Measurements from ENCODE around the gene PFDN6.
"Not testable (repeated sequence)": the region's sequence is repeated elsewhere in the genome, so short reads cannot be mapped to it uniquely, and the experiment has no call there.

The PFDN6 gene

GRCh38 chr6:33264015-33264414, 25.4 kb upstream of the PFDN6 start:
- Mint-ChIP-seq H3K9me3 (no peaks in the 10 kb centered on the region), H3K4me1 (no peaks in the 10 kb centered on the region), H3K4me3 (no peak overlapping the region), H3K27ac (no peak overlapping the region), H3K36me3 (peaks cover 47% of the 10 kb centered on the region), H3K27me3 (no peaks in the 10 kb centered on the region)
- DNase-seq (ENCODE audit: low spot score in 2 of 2): no peak
- ATAC-seq (ENCODE audit: low read depth): no peak

- no peaks in the 10 kb centered on the region for H3K9me3 Mint-ChIP-seq
- H3K4me1 Mint-ChIP-seq: peaks cover 31% of the 10 kb centered on the region
- H3K27ac Mint-ChIP-seq: peak overlapping the region; percentile 97
- H3K36me3 Mint-ChIP-seq: peaks cover 30% of the 10 kb centered on the region
- peak overlapping the region; percentile 98 for H3K4me3 Mint-ChIP-seq
- H3K27me3 Mint-ChIP-seq: no peaks in the 10 kb centered on the region
- DNase-seq (ENCODE audit: low spot score in 2 of 2) (no peak), ATAC-seq (ENCODE audit: low read depth) (peak; percentile 25)
Measured at GRCh38 chr6:33271117-33271467, 18.3 kb upstream of the PFDN6 start.

DNA sequence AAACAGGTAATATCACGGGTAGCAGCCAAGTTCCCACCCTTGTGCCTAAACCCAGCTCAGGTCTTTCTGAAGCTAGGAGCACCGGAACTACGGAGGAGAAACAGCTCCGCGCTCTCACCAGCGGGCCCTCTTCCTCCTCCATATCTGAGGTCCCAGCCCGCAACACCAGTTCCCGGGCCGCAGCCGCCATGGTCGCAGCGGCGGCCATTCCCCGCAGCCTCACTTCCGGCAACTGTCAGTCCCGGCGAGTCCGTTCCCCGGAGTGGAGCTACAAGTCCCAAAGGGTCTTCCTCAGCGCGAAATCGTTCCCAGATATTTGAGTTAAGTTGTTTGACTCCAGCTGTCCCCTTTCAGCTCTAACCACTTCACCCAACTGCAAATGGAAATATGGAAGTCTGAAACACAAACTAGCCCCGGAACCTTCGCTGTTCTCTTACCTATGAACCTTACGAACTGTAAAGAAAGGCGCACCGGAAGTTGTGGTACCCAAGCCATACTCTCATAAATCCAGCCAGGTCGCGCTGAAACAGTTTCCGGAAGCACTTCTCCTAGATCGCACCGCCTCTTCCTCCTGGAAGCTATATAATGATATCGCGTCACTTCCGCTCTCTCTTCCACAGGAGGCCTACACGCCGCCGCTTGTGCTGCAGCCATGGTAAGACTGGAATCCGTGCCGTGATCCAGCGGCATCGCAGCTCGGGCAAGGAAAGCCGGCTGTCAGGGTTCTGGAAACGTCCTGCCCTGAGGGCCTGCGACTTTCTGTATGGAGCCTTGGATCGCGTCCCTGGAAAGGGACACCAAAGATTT, 17.7 kb upstream of the PFDN6 start, which contains the start of the genes RPS18 and VPS52:
Gene RPS18 (plus strand): TSS at position 608 of the 807 bp plus-strand sequence. CDS start 45 bp downstream, at position 653.
Gene VPS52 (minus strand): TSS at position 409 of the 807 bp plus-strand sequence. CDS start 201 bp downstream, at position 208.
- Mint-ChIP-seq H3K4me3 (peak within 1 kb of the TSS; percentile 98), H3K27me3 (no peaks in the 10 kb centered on the region), H3K36me3 (peaks cover 25% of the 10 kb centered on the region), H3K4me1 (peaks cover 37% of the 10 kb centered on the region), H3K9me3 (no peaks in the 10 kb centered on the region), H3K27ac (peak within 1 kb of the TSS; percentile 97)
- peak; percentile 85 for ATAC-seq (ENCODE audit: low read depth)
- DNase-seq (ENCODE audit: low spot score in 2 of 2): peak; percentile 93 to 95

- no peaks in the 10 kb centered on the region for H3K27me3 Mint-ChIP-seq
- peaks cover 38% of the 10 kb centered on the region for H3K4me1 Mint-ChIP-seq
- peak overlapping the region; percentile 97 for H3K27ac Mint-ChIP-seq
- peak overlapping the region; percentile 98 for H3K4me3 Mint-ChIP-seq
- H3K36me3 Mint-ChIP-seq: peaks cover 23% of the 10 kb centered on the region
- ATAC-seq (ENCODE audit: low read depth) (peak; percentile 1), DNase-seq (ENCODE audit: low spot score in 2 of 2) (no peak)
- H3K9me3 Mint-ChIP-seq: no peaks in the 10 kb centered on the region
Measured at GRCh38 chr6:33272275-33273128, 16.9 kb upstream of the PFDN6 start.

- Mint-ChIP-seq H3K4me1 (peaks cover 44% of the 10 kb centered on the region), H3K27me3 (no peaks in the 10 kb centered on the region), H3K27ac (peak overlapping the region; percentile 97), H3K9me3 (no peaks in the 10 kb centered on the region), H3K4me3 (peak overlapping the region; percentile 98), H3K36me3 (peaks cover 16% of the 10 kb centered on the region)
- no peak for DNase-seq (ENCODE audit: low spot score in 2 of 2)
- no peak for ATAC-seq (ENCODE audit: low read depth)
Measured at GRCh38 chr6:33273129-33273923, 16.1 kb upstream of the PFDN6 start.

DNA sequence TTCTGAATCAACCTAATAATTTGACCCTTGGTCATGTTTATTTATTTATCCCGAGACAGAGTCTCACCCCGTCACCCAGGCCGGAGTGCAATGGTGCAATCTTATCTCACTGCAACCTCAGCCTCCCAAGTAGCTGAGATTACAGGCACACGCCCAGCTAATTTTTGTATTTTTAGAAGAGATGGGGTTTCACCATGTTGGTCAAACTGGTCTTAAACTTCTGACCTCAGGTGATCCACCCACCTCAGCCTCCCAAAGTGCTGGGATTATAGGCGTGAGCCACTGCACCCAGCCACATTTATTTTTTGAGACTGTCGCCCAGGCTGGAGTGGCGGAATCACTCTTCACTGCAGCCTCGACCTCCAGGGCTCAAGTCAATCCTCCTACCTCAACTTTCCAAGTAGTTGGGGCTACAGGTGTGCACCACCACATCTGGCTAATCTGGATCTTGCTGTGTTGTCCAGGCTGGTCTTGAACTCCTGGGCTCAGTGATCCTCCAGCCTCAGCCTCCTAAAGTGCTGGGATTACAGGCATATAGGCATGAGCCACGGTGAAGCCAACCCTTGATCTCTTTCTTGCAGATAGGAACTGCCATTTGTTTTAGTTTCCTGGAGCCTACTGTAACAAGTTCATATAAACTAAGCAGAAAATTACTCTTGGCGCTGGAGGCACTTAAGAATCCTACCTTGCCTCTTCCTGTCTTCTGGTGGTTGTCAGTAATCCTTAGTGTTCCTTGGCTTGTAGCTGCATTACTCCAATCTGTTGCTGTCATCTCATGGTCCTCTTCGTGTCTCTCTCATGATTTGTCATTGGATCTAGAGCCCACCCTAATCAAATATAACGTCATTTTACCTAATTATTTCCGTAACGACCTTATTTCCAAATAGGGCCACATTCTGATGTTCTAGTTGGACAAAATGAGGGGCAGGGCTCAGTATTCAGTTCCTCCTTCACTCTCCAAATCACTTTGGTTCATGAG, 15.2 kb upstream of the PFDN6 start:
- peaks cover 13% of the 10 kb centered on the region for H3K36me3 Mint-ChIP-seq
- peaks cover 48% of the 10 kb centered on the region for H3K4me1 Mint-ChIP-seq
- no peaks in the 10 kb centered on the region for H3K27me3 Mint-ChIP-seq
- ATAC-seq (ENCODE audit: low read depth) (no peak), DNase-seq (ENCODE audit: low spot score in 2 of 2) (no peak)
- H3K4me3 Mint-ChIP-seq: peak overlapping the region; percentile 98
- H3K9me3 Mint-ChIP-seq: no peaks in the 10 kb centered on the region
- peak overlapping the region; percentile 97 for H3K27ac Mint-ChIP-seq

DNA sequence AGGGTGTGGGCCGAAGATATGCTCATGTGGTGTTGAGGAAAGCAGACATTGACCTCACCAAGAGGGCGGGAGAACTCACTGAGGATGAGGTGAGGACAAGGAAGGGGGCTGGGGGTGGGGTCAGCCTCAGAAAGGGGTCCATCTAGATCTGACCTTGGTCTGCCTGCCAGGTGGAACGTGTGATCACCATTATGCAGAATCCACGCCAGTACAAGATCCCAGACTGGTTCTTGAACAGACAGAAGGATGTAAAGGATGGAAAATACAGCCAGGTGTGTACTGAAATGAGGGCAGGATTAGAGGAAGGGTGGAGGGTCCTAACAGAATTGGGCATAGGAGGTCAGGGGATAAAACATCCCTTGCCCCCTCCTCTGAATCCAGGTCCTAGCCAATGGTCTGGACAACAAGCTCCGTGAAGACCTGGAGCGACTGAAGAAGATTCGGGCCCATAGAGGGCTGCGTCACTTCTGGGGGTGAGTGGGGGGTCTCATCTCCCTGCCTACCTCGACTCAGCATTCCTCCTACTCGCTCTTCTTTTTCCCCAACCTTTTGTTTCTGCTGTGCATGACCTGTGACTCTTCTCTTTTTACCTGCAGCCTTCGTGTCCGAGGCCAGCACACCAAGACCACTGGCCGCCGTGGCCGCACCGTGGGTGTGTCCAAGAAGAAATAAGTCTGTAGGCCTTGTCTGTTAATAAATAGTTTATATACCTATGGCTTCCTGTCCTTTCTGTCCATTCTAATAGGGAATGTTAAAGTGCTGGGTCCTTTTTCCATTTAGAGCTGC, 13.4 kb upstream of the PFDN6 start:
- DNase-seq (ENCODE audit: low spot score in 2 of 2): not testable (repeated sequence)
- Mint-ChIP-seq H3K27ac (peak overlapping the region; percentile 90), H3K36me3 (peaks cover 13% of the 10 kb centered on the region)

GRCh38 chr6:33276581-33276863, 12.9 kb upstream of the PFDN6 start:
- ATAC-seq (ENCODE audit: low read depth): no peak
- Mint-ChIP-seq H3K4me1 (peaks cover 46% of the 10 kb centered on the region), H3K27me3 (no peaks in the 10 kb centered on the region), H3K36me3 (peaks cover 13% of the 10 kb centered on the region), H3K4me3 (peak overlapping the region; percentile 88), H3K9me3 (no peaks in the 10 kb centered on the region), H3K27ac (peak overlapping the region; percentile 90)
- no peak for DNase-seq (ENCODE audit: low spot score in 2 of 2)

More for the DNA sequence above, 13.4 kb upstream of the PFDN6 start:
- H3K4me3 Mint-ChIP-seq: peak overlapping the region; percentile 88
- peaks cover 42% of the 10 kb centered on the region for H3K4me1 Mint-ChIP-seq
- H3K9me3 Mint-ChIP-seq; H3K27me3 Mint-ChIP-seq; ATAC-seq (ENCODE audit: low read depth): not testable (repeated sequence)

GRCh38 chr6:33276864-33277662, 12.3 kb upstream of the PFDN6 start, which contains the start of gene B3GALT4:
Gene B3GALT4 (plus strand): TSS chr6:33277123. CDS start chr6:33277420, 297 bp downstream.
- Mint-ChIP-seq H3K36me3 (peaks cover 13% of the 10 kb centered on the region), H3K27me3 (no peaks in the 10 kb centered on the region), H3K9me3 (no peaks in the 10 kb centered on the region), H3K27ac (peak within 1 kb of the TSS; percentile 90), H3K4me3 (peak within 1 kb of the TSS; percentile 93), H3K4me1 (peaks cover 46% of the 10 kb centered on the region)
- ATAC-seq (ENCODE audit: low read depth) (peak; percentile 73), DNase-seq (ENCODE audit: low spot score in 2 of 2) (peak; percentile 70 to 79)

GRCh38 chr6:33277663-33278391, 11.6 kb upstream of the PFDN6 start:
- H3K36me3 Mint-ChIP-seq: peaks cover 14% of the 10 kb centered on the region
- no peaks in the 10 kb centered on the region for H3K27me3 Mint-ChIP-seq
- peak overlapping the region; percentile 93 for H3K4me3 Mint-ChIP-seq
- no peaks in the 10 kb centered on the region for H3K9me3 Mint-ChIP-seq
- peak in 1 of 2 donors; percentile 47 for DNase-seq (ENCODE audit: low spot score in 2 of 2)
- H3K27ac Mint-ChIP-seq: peak overlapping the region; percentile 90
- H3K4me1 Mint-ChIP-seq: peaks cover 40% of the 10 kb centered on the region
- peak; percentile 25 for ATAC-seq (ENCODE audit: low read depth)

DNA sequence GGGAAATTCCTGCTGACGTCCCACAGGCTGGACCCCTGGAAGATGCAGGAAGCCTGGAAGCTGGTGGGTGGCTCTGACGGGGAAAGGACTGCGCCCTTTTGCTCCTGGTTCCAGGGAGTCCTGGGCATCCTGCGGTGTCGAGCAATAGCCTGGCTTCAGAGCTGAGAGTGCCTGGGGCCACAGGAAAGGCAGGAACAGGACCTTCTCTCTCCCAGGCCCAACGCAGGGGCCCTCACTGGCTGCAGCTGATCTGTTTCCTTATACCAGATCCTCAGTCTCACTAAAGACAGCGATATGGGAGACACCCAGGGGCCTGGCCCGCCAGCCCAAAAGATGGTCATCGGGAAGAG, 11.0 kb upstream of the PFDN6 start:
- H3K4me3 Mint-ChIP-seq: peak overlapping the region; percentile 93

More for the DNA sequence above, 11.0 kb upstream of the PFDN6 start:
- no peak for ATAC-seq (ENCODE audit: low read depth)
- no peak for DNase-seq (ENCODE audit: low spot score in 2 of 2)
- H3K27ac Mint-ChIP-seq: no peak overlapping the region
- peaks cover 12% of the 10 kb centered on the region for H3K36me3 Mint-ChIP-seq
- H3K9me3 Mint-ChIP-seq: no peaks in the 10 kb centered on the region
- H3K27me3 Mint-ChIP-seq: no peaks in the 10 kb centered on the region
- H3K4me1 Mint-ChIP-seq: peaks cover 35% of the 10 kb centered on the region

Data from memory B cell (primary cell).